ENCODE data around the gene CIB4.

The CIB4 gene

GRCh38 chr2:26640781-26641564 lies at the start of gene CIB4:
Gene CIB4 (minus strand): TSS chr2:26641366. CDS start chr2:26641314, 52 bp downstream.
- DNase-seq = no peak
- Histone ChIP-seq H3K4me3 (ENCODE audit: low read depth, low read length) (no peak within 1 kb of the TSS), H3K27me3 (replicated peaks) (peaks cover 9% of the 10 kb centered on the region), H3K27ac (no peak within 1 kb of the TSS), H3K36me3 (replicated peaks) (no peaks in the 10 kb centered on the region)
- in situ Hi-C loops (cut with HindIII; ENCODE audit: low pct_ligation_motif_present, low sequenced_read_pairs) = no loop called here
- no peak for TF ChIP-seq CTCF (IDR thresholded peaks at IDR 0.05; ENCODE audit: low read depth, low read length, missing control alignments)

- DNase-seq = no peak
- in situ Hi-C loops (cut with HindIII; ENCODE audit: low pct_ligation_motif_present, low sequenced_read_pairs) = no loop called here
- TF ChIP-seq CTCF (IDR thresholded peaks at IDR 0.05; ENCODE audit: low read depth, low read length, missing control alignments) = no peak
- peaks cover 35% of the 10 kb centered on the region for H3K27me3 ChIP-seq (replicated peaks)
- H3K36me3 ChIP-seq (replicated peaks) = no peaks in the 10 kb centered on the region
- no peak overlapping the region for H3K4me3 ChIP-seq (ENCODE audit: low read depth, low read length)
- no peak overlapping the region for H3K27ac ChIP-seq
Measured at GRCh38 chr2:26687801-26688200, 46.6 kb upstream of the CIB4 start.

- H3K27me3 ChIP-seq (replicated peaks) = peaks cover 38% of the 10 kb centered on the region
- no peak overlapping the region for H3K4me3 ChIP-seq (ENCODE audit: low read depth, low read length)
- H3K36me3 ChIP-seq (replicated peaks) = no peaks in the 10 kb centered on the region
- no peak for DNase-seq
- in situ Hi-C loops (cut with HindIII; ENCODE audit: low pct_ligation_motif_present, low sequenced_read_pairs) = no loop called here
- no peak for TF ChIP-seq CTCF (IDR thresholded peaks at IDR 0.05; ENCODE audit: low read depth, low read length, missing control alignments)
- no peak overlapping the region for H3K27ac ChIP-seq
Measured at GRCh38 chr2:26687328-26687727, 46.2 kb upstream of the CIB4 start.

- Histone ChIP-seq H3K27me3 (replicated peaks) (peaks cover 31% of the 10 kb centered on the region), H3K27ac (no peak overlapping the region), H3K36me3 (replicated peaks) (no peaks in the 10 kb centered on the region), H3K4me3 (ENCODE audit: low read depth, low read length) (no peak overlapping the region)
- in situ Hi-C loops (cut with HindIII; ENCODE audit: low pct_ligation_motif_present, low sequenced_read_pairs) = no loop called here
- no peak for TF ChIP-seq CTCF (IDR thresholded peaks at IDR 0.05; ENCODE audit: low read depth, low read length, missing control alignments)
- no peak for DNase-seq
Measured at GRCh38 chr2:26685989-26686839, 45.0 kb upstream of the CIB4 start.

- Histone ChIP-seq H3K4me3 (ENCODE audit: low read depth, low read length) (no peak overlapping the region), H3K27ac (no peak overlapping the region), H3K27me3 (replicated peaks) (peaks cover 28% of the 10 kb centered on the region), H3K36me3 (replicated peaks) (no peaks in the 10 kb centered on the region)
- no peak for TF ChIP-seq CTCF (IDR thresholded peaks at IDR 0.05; ENCODE audit: low read depth, low read length, missing control alignments)
- no peak for DNase-seq
- in situ Hi-C loops (cut with HindIII; ENCODE audit: low pct_ligation_motif_present, low sequenced_read_pairs) = no loop called here
Measured at GRCh38 chr2:26685341-26685740, 44.2 kb upstream of the CIB4 start.
